Head of caudate nucleus (tissue), 42 donors: ENCODE measurements around the gene TRIM44.
A peak's percentile ranks its signal among the peaks of the same experiment; 100 is the strongest.
"Not testable (repeated sequence)": the region's sequence is repeated elsewhere in the genome, so short reads cannot be mapped to it uniquely, and the experiment has no call there.

Experiments used
- DNase-seq, 42 donors: peaks; one replicate each; pipeline versions ENCODE4 v3.0.0 to v3.0.0-alpha.2; 2020 to 2021; ENCODE audit warnings: mixed read lengths in 7 of 42
- intact Hi-C: fragments of 100-400 bp; cut with DNase I; formaldehyde crosslinking; loops from one replicate; pipeline ENCODE4 v1.15.0; 2022

TRIM44 gene

GRCh38 chr11:35822815-35823495 is 160.4 kb downstream of the TRIM44 start:
- intact Hi-C loops, result loop anchor here (5.0 kb wide), 2 partner anchors 206 to 309 kb away; partner anchors contain the start of gene FJX1
- DNase-seq, result no peak

- no peak for DNase-seq
- intact Hi-C loops, result loop anchor here (5.0 kb wide), 2 partner anchors 207 to 308 kb away; partner anchors contain the start of gene FJX1
Observed at GRCh38 chr11:35823742-35824298, 161.2 kb downstream of the TRIM44 start.

GRCh38 chr11:35825386-35825785 is 162.8 kb downstream of the TRIM44 start:
- peak in 1 of 42 donors; percentile 29 for DNase-seq
- intact Hi-C loops, result no loop called here

GRCh38 chr11:35826006-35826405 is 163.4 kb downstream of the TRIM44 start:
- DNase-seq, result no peak
- intact Hi-C loops, result no loop called here

- DNase-seq, result no peak
- intact Hi-C loops, result no loop called here
Observed at GRCh38 chr11:35826949-35827348, 164.4 kb downstream of the TRIM44 start.

GRCh38 chr11:35836205-35836604 is 173.6 kb downstream of the TRIM44 start:
- intact Hi-C loops, result no loop called here
- no peak for DNase-seq

GRCh38 chr11:35838071-35838470 is 175.5 kb downstream of the TRIM44 start:
- no peak for DNase-seq
- intact Hi-C loops, result no loop called here

GRCh38 chr11:35838697-35839367 is 176.3 kb downstream of the TRIM44 start:
- intact Hi-C loops, DNase-seq: not testable (repeated sequence)

GRCh38 chr11:35839368-35840161 is 177.0 kb downstream of the TRIM44 start:
- DNase-seq, result no peak
- intact Hi-C loops, result no loop called here

GRCh38 chr11:35841733-35842132 is 179.2 kb downstream of the TRIM44 start:
- no peak for DNase-seq
- intact Hi-C loops, result no loop called here

GRCh38 chr11:35842958-35843357 is 180.4 kb downstream of the TRIM44 start:
- intact Hi-C loops, result no loop called here
- no peak for DNase-seq

GRCh38 chr11:35844579-35844978 is 182.0 kb downstream of the TRIM44 start:
- DNase-seq, result no peak
- intact Hi-C loops, result no loop called here

GRCh38 chr11:35845860-35846259 is 183.3 kb downstream of the TRIM44 start:
- intact Hi-C loops, result no loop called here
- no peak for DNase-seq

GRCh38 chr11:35846874-35847273 is 184.3 kb downstream of the TRIM44 start:
- intact Hi-C loops, result no loop called here
- no peak for DNase-seq

- DNase-seq, result no peak
- intact Hi-C loops, result no loop called here
Observed at GRCh38 chr11:35847473-35847872, 184.9 kb downstream of the TRIM44 start.

- DNase-seq, result no peak
- intact Hi-C loops, result no loop called here
Observed at GRCh38 chr11:35848616-35849015, 186.0 kb downstream of the TRIM44 start.

- intact Hi-C loops, result no loop called here
- no peak for DNase-seq
Observed at GRCh38 chr11:35850191-35850590, 187.6 kb downstream of the TRIM44 start.

GRCh38 chr11:35851342-35851741 is 188.8 kb downstream of the TRIM44 start:
- DNase-seq, result no peak
- intact Hi-C loops, result no loop called here

- intact Hi-C loops, result no loop called here
- DNase-seq, result peak in 2 of 42 donors; percentile 2 to 39
Observed at GRCh38 chr11:35852056-35852455, 189.5 kb downstream of the TRIM44 start.

GRCh38 chr11:35853971-35854370 is 191.4 kb downstream of the TRIM44 start:
- intact Hi-C loops, result no loop called here
- DNase-seq, result no peak
